ENCODE results near the gene COL4A6.

COL4A6 gene

DNA sequence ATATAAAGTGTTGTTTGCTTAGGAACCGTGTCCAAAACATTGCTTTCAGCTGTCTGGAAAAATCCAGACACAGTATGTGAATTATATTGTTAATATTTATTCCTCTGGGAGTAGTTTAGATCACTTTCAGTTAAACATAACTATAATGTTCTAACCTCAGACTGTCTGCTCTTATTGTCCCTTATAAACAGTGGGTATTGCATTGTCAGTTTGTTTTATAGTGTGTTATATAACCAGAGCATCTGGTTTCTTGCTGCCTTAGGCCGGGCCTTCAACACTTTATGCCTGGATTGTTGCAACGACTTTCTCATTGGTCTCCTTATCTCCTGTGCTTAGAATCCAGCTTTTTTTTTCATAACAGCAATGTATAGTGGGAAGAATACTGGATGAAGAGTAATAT, 320.2 kb downstream of the COL4A6 start:
- no peaks in the 10 kb centered on the region for H3K79me1 ChIP-seq (ENCODE audit: low read depth, low read length)
- H4K91ac ChIP-seq (ENCODE audit: low read depth, low read length, poor library complexity), result no peak overlapping the region
- whole genome bisulfite sequencing, 2 donors (ENCODE audit: extremely low coverage in 2 of 2, insufficient read length in 2 of 2, insufficient replicate concordance in 1 of 2), result no CpG with 5 or more reads among the region's 3 CpGs
- no peak overlapping the region for H3K14ac ChIP-seq (ENCODE audit: low read length)
- H4K8ac ChIP-seq (ENCODE audit: low read depth, low read length), result no peak overlapping the region
- no peak overlapping the region for H3K4me3 ChIP-seq (ENCODE audit: low read length in 2 of 2)
- no peaks in the 10 kb centered on the region for H3K9me3 ChIP-seq (replicated peaks in 1 of 2; ENCODE audit: control insufficient read depth in 2 of 2, insufficient read depth in 1 of 2, low read depth in 1 of 2, low read length in 2 of 2)
- H3K4me1 ChIP-seq (ENCODE audit: control insufficient read depth in 2 of 2, insufficient read depth in 1 of 2, low read depth in 1 of 2, low read length in 2 of 2), result peaks cover 0 to 4% of the 10 kb centered on the region in 2 donors
- H2AK5ac ChIP-seq (ENCODE audit: low read depth, low read length), result no peak overlapping the region
- no peak for DNase-seq (ENCODE audit: low spot score)
- H3K4ac ChIP-seq (ENCODE audit: low read length), result no peak overlapping the region
- H2AFZ ChIP-seq (ENCODE audit: low read length), result no peak overlapping the region
- no peak overlapping the region for H2BK5ac ChIP-seq (ENCODE audit: low read length)
- no peak overlapping the region for H3K4me2 ChIP-seq (ENCODE audit: insufficient read depth, low read length, poor library complexity, severe bottlenecking)
- H2BK120ac ChIP-seq (ENCODE audit: low read depth, low read length), result no peak overlapping the region
- peaks cover 0 to 9% (median 0%) of the 10 kb centered on the region in 3 experiments for H3K27me3 ChIP-seq (ENCODE audit: control insufficient read depth in 3 of 3, insufficient read depth in 3 of 3, low read depth in 1 of 3, low read length in 3 of 3)
- H3K9ac ChIP-seq (ENCODE audit: low read depth, low read length, poor library complexity), result no peak overlapping the region
- H3K36me3 ChIP-seq (replicated peaks in 1 of 2; ENCODE audit: control insufficient read depth in 2 of 2, insufficient read depth in 2 of 2, low read length in 2 of 2), result no peaks in the 10 kb centered on the region
- H3K23ac ChIP-seq (ENCODE audit: low read depth, low read length, poor library complexity), result no peak overlapping the region
- no peak overlapping the region for H2BK12ac ChIP-seq (ENCODE audit: low read length)
- H3K18ac ChIP-seq (ENCODE audit: low read length), result no peak overlapping the region
- H2BK15ac ChIP-seq (ENCODE audit: low read length), result no peak overlapping the region
- H3K27ac ChIP-seq (replicated peaks; ENCODE audit: low read length), result no peak overlapping the region

- H2AFZ ChIP-seq (ENCODE audit: low read length), result no peak overlapping the region
- H3K14ac ChIP-seq (ENCODE audit: low read length), result no peak overlapping the region
- H2BK12ac ChIP-seq (ENCODE audit: low read length), result no peak overlapping the region
- H2BK15ac ChIP-seq (ENCODE audit: low read length), result no peak overlapping the region
- H3K27me3 ChIP-seq (ENCODE audit: control insufficient read depth in 3 of 3, insufficient read depth in 3 of 3, low read depth in 1 of 3, low read length in 3 of 3), result peaks cover 0 to 5% (median 0%) of the 10 kb centered on the region in 3 experiments
- H3K27ac ChIP-seq (replicated peaks; ENCODE audit: low read length), result no peak overlapping the region
- no peak overlapping the region for H3K4me3 ChIP-seq (ENCODE audit: low read length in 2 of 2)
- H4K91ac ChIP-seq (ENCODE audit: low read depth, low read length, poor library complexity), result no peak overlapping the region
- H3K36me3 ChIP-seq (replicated peaks in 1 of 2; ENCODE audit: control insufficient read depth in 2 of 2, insufficient read depth in 2 of 2, low read length in 2 of 2), result no peaks in the 10 kb centered on the region
- DNase-seq (ENCODE audit: low spot score), result no peak
- no peak overlapping the region for H3K9ac ChIP-seq (ENCODE audit: low read depth, low read length, poor library complexity)
- no peak overlapping the region for H3K18ac ChIP-seq (ENCODE audit: low read length)
- H3K4ac ChIP-seq (ENCODE audit: low read length), result no peak overlapping the region
- no peak overlapping the region for H4K8ac ChIP-seq (ENCODE audit: low read depth, low read length)
- no peaks in the 10 kb centered on the region for H3K79me1 ChIP-seq (ENCODE audit: low read depth, low read length)
- H3K4me1 ChIP-seq (ENCODE audit: control insufficient read depth in 2 of 2, insufficient read depth in 1 of 2, low read depth in 1 of 2, low read length in 2 of 2), result no peaks in the 10 kb centered on the region
- no peak overlapping the region for H2AK5ac ChIP-seq (ENCODE audit: low read depth, low read length)
- no peak overlapping the region for H3K4me2 ChIP-seq (ENCODE audit: insufficient read depth, low read length, poor library complexity, severe bottlenecking)
- no peak overlapping the region for H2BK120ac ChIP-seq (ENCODE audit: low read depth, low read length)
- H3K9me3 ChIP-seq (replicated peaks in 1 of 2; ENCODE audit: control insufficient read depth in 2 of 2, insufficient read depth in 1 of 2, low read depth in 1 of 2, low read length in 2 of 2), result no peaks in the 10 kb centered on the region
- H3K23ac ChIP-seq (ENCODE audit: low read depth, low read length, poor library complexity), result no peak overlapping the region
- H2BK5ac ChIP-seq (ENCODE audit: low read length), result no peak overlapping the region
Measured at GRCh38 chrX:108114541-108114940, 323.7 kb downstream of the COL4A6 start.

Measured in neuronal stem cell (in vitro differentiated cells).